Osteoblast (primary cell): ENCODE results near the gene FECH. TPM values are rescaled to one million over a fixed set of nuclear protein-coding genes. Genes with fewer than 3 reads are reported as not detected.

Experiments used
- DNase-seq: peaks from one replicate; pipeline ENCODE4 v3.0.0; 2011; ENCODE audit warnings: low spot score, mixed read lengths; ENCODE audit not compliant: insufficient read length; ENCODE audit errors: missing footprints
- H2AFZ ChIP-seq: 2 replicates; pipeline ENCODE4 v1.6.0; 2011; ENCODE audit warnings: mild to moderate bottlenecking, low read length
- H3K27ac ChIP-seq: 2 replicates; pipeline ENCODE4 v1.5.1; 2011; ENCODE audit warnings: mild to moderate bottlenecking, low read depth, low read length, moderate library complexity
- H3K27me3 ChIP-seq: 2 replicates; pipeline ENCODE4 v1.6.0; 2012; ENCODE audit warnings: mild to moderate bottlenecking, control low read depth, inconsistent platforms, low read length, moderate library complexity; ENCODE audit not compliant: insufficient read depth
- H3K36me3 ChIP-seq: 2 replicates; pipeline ENCODE4 v1.5.1; 2011; ENCODE audit warnings: mild to moderate bottlenecking, low read length, control low read depth, moderate library complexity; ENCODE audit not compliant: insufficient read depth
- H3K4me1 ChIP-seq: 2 replicates; pipeline ENCODE4 v1.5.1; 2011; ENCODE audit warnings: mild to moderate bottlenecking, low read length, control low read depth, moderate library complexity; ENCODE audit not compliant: insufficient read depth
- H3K4me2 ChIP-seq: 2 replicates; pipeline ENCODE4 v1.6.0; 2011; ENCODE audit warnings: mild to moderate bottlenecking, low read length; ENCODE audit not compliant: insufficient read depth
- H3K4me3 ChIP-seq: fragments of 200-600 bp; sonication (generic); 3 replicates; pipeline ENCODE4 v1.5.1; 2012; ENCODE audit warnings: mild to moderate bottlenecking, low read length, inconsistent platforms; ENCODE audit not compliant: insufficient read depth
- H3K79me2 ChIP-seq: 2 replicates; pipeline ENCODE4 v1.6.0; 2012; ENCODE audit warnings: mild to moderate bottlenecking, low read length, control low read depth, inconsistent platforms; ENCODE audit not compliant: insufficient read depth
- H3K9me3 ChIP-seq: 2 replicates; pipeline ENCODE4 v1.5.1; 2011; ENCODE audit warnings: low read depth, low read length, control low read depth
- H4K20me1 ChIP-seq: 2 replicates; pipeline ENCODE4 v1.6.0; 2012; ENCODE audit warnings: mild to moderate bottlenecking, low read length, control low read depth; ENCODE audit not compliant: insufficient read depth
- CTCF ChIP-seq: IDR thresholded peaks from 2 replicates; pipeline ENCODE4 v1.5.1; 2011; ENCODE audit warnings: mild to moderate bottlenecking, low read depth, low read length, moderate library complexity; ENCODE audit errors: extremely low read depth
- total RNA-seq: library from RNA; depleted of rRNA; stranded (reverse); fragments of >200 nt; gene quantifications from 2 replicates; pipeline ENCODE4 v1.2.3, GENCODE V29; 2012

FECH gene
- total RNA-seq, 1 donor = 32.2 TPM

- Histone ChIP-seq H3K27me3 (no peaks in the 10 kb centered on the region), H3K4me1 (peaks cover 18% of the 10 kb centered on the region), H4K20me1 (no peaks in the 10 kb centered on the region), H2AFZ (no peak overlapping the region), H3K9me3 (no peaks in the 10 kb centered on the region), H3K36me3 (no peaks in the 10 kb centered on the region), H3K4me3 (no peak overlapping the region), H3K4me2 (no peak overlapping the region), H3K79me2 (no peaks in the 10 kb centered on the region), H3K27ac (no peak overlapping the region)
- no peak for DNase-seq
- no peak for TF ChIP-seq CTCF
Measured at GRCh38 chr18:57534511-57534909, 52.0 kb downstream of the FECH start.

- Histone ChIP-seq H3K27ac (no peak overlapping the region), H3K4me2 (peak overlapping the region; percentile 62), H4K20me1 (no peaks in the 10 kb centered on the region), H2AFZ (peak overlapping the region; percentile 58), H3K4me1 (peaks cover 18% of the 10 kb centered on the region), H3K4me3 (no peak overlapping the region), H3K9me3 (no peaks in the 10 kb centered on the region), H3K79me2 (no peaks in the 10 kb centered on the region), H3K36me3 (no peaks in the 10 kb centered on the region), H3K27me3 (no peaks in the 10 kb centered on the region)
- TF ChIP-seq CTCF = no peak
- no peak for DNase-seq
Measured at GRCh38 chr18:57533868-57534510, 52.5 kb downstream of the FECH start.

GRCh38 chr18:57533006-57533867 is 53.3 kb downstream of the FECH start:
- H3K4me1 ChIP-seq = peaks cover 12% of the 10 kb centered on the region
- no peak overlapping the region for H3K27ac ChIP-seq
- H3K36me3 ChIP-seq = no peaks in the 10 kb centered on the region
- no peaks in the 10 kb centered on the region for H3K79me2 ChIP-seq
- no peaks in the 10 kb centered on the region for H3K9me3 ChIP-seq
- no peak for DNase-seq
- no peak for TF ChIP-seq CTCF
- peak overlapping the region; percentile 21 for H3K4me3 ChIP-seq
- no peaks in the 10 kb centered on the region for H3K27me3 ChIP-seq
- no peaks in the 10 kb centered on the region for H4K20me1 ChIP-seq
- H2AFZ ChIP-seq = peak overlapping the region; percentile 58
- peak overlapping the region; percentile 62 for H3K4me2 ChIP-seq

GRCh38 chr18:57529151-57529550 is 57.4 kb downstream of the FECH start:
- no peaks in the 10 kb centered on the region for H4K20me1 ChIP-seq
- no peaks in the 10 kb centered on the region for H3K36me3 ChIP-seq
- DNase-seq = no peak
- no peaks in the 10 kb centered on the region for H3K27me3 ChIP-seq
- peaks cover 11% of the 10 kb centered on the region for H3K4me1 ChIP-seq
- no peaks in the 10 kb centered on the region for H3K79me2 ChIP-seq
- H3K4me2 ChIP-seq = no peak overlapping the region
- no peak overlapping the region for H2AFZ ChIP-seq
- no peak overlapping the region for H3K27ac ChIP-seq
- no peaks in the 10 kb centered on the region for H3K9me3 ChIP-seq
- no peak for TF ChIP-seq CTCF
- no peak overlapping the region for H3K4me3 ChIP-seq
